GM21576 (cell line): ENCODE measurements around the gene CAPN5.

Experiments
- ATAC-seq: cut with Tn5 transposase; IDR thresholded peaks from one replicate; pipeline ENCODE4 v1.9.1; 2021; ENCODE audit warnings: mild to moderate bottlenecking, moderate library complexity; ENCODE audit not compliant: unreplicated experiment

Gene CAPN5

DNA sequence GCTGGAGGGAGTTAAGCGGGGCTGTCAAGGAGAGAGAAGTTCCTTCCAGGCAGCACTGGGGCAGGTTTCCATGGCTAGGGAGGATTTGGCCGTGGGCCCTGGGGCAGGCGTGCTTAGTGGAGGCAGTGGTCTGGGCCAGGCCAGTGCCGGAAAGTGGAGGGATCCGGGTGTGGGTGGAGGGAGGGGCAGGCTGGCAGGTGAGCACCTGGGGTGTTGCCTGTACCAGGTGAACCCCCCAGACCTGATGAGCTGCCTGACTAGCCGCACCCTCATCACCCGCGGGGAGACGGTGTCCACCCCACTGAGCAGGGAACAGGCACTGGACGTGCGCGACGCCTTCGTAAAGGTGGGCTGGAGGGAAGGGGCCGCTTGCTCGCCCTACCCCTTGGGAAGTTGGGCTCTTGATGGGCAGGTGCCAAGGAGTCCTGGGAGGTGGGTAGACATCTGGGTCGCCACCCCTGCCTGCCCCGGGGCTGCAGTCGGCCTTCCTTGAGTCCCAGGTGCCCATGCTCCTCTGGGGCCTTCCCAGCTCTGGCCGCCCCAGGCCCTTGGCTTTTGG is 93.2 kb downstream of the CAPN5 start:
- ATAC-seq: no peak

DNA sequence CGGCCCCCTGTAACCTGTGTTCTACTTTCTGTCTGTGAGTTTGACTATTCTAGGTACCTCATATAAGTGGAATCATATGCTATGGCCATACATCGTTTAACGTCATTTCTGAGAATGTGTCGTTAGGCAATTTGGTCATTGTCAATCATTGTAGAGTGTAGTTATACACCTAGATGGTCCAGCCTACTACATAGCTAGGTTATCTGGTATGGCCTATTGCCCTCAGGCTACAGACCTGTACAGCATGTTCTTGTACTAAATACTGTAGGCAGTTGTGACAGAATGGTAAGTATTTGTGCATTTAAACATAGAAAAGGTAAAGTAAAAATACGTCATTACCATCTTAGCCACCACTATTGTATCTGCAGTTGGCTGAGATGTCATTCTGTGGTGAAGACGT is 96.5 kb downstream of the CAPN5 start:
- ATAC-seq: no peak

- ATAC-seq: no peak
Measured at GRCh38 chr11:77165066-77165465, 98.3 kb downstream of the CAPN5 start.

GRCh38 chr11:77166021-77166420 is 99.2 kb downstream of the CAPN5 start:
- no peak for ATAC-seq

DNA sequence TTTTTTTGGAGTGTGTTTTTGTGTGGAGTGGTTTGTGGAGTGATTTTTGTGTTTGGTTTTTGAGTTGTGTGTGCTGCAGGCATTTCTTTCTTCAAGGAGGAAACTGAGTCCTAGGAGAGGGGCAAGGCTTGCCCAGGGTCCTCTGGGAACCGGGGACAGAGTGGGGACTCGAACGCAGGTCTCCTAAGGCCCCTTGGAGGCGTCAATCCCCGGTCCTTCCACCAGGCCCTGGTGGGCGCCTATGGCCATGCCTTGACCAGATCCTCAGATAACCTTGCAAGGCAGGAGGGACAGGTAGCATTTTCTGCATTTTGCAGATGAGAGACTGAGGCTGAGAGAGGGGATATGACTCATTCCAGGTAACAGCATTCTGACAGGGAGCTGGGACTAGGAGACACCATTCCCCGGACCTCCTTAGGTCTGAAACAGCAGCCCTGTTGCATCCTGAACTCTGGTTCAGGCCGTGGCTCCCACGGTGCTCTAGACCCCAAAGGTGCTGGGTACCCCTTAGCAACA is 100.4 kb downstream of the CAPN5 start:
- no peak for ATAC-seq

DNA sequence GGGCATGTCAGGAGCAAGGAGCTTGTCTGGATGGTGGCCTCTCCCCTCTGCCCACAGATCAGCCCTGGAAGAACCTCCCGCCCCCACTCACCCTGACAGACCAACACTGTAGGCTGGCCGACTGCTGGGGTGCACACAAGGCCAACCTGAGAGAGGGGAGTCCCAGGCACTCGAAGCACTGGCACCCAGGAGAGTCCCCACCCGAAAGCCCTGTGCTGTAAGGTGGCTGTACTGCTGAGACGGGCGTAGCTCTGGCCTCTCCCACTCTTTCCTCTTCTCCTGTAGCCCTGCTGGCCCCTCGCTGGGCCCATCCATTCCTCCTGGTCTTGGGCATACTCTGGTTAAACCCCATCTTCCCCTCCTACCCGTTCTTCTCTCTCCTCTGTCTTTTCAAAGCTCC is 101.0 kb downstream of the CAPN5 start:
- no peak for ATAC-seq

GRCh38 chr11:77170107-77170506 is 103.3 kb downstream of the CAPN5 start:
- no peak for ATAC-seq

DNA sequence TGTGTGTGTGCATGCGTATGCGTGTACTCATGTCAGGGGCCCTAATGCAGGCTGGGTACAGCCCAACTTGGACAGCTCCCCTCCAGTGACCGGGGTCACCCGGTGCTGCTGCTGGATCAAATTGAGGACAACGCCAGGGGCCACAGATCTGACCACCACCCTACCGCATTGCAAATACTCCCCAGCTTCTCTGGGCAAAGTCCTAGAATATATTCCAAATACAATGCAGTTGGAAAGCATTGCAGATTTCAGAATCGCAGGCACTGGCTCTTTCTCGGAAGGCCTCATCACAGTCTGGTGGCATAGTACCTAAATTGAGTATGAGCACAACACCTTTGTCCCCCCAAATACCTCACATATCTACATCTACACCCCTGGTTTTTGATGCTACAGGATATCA is 104.5 kb downstream of the CAPN5 start:
- ATAC-seq: no peak

GRCh38 chr11:77171885-77172665 is 105.3 kb downstream of the CAPN5 start:
- no peak for ATAC-seq

GRCh38 chr11:77172666-77172982 is 105.9 kb downstream of the CAPN5 start:
- ATAC-seq: no peak

- ATAC-seq: no peak
Measured at GRCh38 chr11:77173494-77173893, 106.7 kb downstream of the CAPN5 start.

- ATAC-seq: no peak
Measured at GRCh38 chr11:77174559-77174958, 107.8 kb downstream of the CAPN5 start.

GRCh38 chr11:77175021-77175842 is 108.5 kb downstream of the CAPN5 start:
- no peak for ATAC-seq
